Tongue (tissue), 2 donors: Measurements from ENCODE around the gene STON2. TPM values are rescaled to one million over a fixed set of nuclear protein-coding genes. Genes with fewer than 3 reads are reported as not detected.
A peak's percentile ranks its signal among the peaks of the same experiment; 100 is the strongest.
"Not testable (repeated sequence)": the region's sequence is repeated elsewhere in the genome, so short reads cannot be mapped to it uniquely, and the experiment has no call there.

Experiments
- DNase-seq: peaks from one replicate; pipeline ENCODE4 v3.0.0-alpha.2; 2015
- total RNA-seq: library from RNA; depleted of rRNA; stranded (reverse); fragments of >200 nt; gene quantifications from one replicate; pipeline ENCODE4 v1.2.3, GENCODE V29; 2014

The STON2 gene
- total RNA-seq, 1 donor from 2014 or later = 91.2 TPM

DNA sequence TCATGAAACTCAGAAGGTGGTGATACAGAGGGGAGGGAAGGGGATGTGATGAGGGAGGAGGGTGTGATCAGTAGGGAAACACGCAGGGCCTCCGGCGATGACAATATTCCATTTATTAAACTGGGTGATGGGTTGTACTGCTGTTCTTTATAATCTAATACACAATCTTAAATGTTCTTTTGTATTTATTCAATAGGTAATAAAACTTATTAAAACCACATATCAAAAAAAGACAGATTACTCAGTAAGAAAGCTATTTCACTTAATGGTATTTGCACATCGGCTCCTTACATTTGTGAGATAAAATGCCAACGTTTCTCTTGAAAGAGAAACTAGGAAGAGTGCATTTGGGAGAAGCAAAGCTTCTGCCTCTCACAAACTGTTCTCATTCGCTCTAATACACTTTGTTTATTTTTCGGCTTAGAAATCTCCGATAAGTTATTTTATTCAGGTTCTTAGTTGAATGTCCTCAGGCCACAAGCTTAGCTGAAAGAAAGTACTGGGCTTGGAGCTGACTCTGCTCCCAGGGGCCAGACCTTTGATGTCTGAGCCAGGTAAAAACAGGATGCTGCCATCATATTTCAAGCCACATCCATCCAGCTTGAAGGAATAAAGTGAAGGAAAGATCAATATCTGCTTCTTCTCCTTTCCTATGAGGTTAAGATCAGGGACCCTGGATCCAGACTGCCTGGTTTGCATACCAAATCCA lies 17.5 kb downstream of the STON2 start:
- no peak for DNase-seq

DNA sequence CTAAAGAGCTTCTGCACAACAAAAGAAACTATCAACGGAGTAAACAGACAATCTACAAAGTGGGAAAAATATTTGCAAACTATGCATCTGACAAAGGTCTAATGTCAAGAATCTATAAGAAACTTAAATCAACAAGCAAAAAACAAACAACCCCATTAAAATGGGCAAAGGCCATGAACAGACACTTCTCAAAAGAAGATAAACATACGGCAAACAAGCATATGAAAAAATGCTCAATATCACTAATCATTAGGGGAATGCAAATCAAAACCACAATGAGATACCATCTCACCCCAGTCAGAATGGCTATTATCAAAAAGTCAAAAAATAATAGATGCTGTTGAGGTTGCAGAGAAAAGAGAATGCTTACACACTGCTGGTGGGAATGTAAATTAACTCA lies 20.1 kb downstream of the STON2 start:
- not testable (repeated sequence) for DNase-seq

DNA sequence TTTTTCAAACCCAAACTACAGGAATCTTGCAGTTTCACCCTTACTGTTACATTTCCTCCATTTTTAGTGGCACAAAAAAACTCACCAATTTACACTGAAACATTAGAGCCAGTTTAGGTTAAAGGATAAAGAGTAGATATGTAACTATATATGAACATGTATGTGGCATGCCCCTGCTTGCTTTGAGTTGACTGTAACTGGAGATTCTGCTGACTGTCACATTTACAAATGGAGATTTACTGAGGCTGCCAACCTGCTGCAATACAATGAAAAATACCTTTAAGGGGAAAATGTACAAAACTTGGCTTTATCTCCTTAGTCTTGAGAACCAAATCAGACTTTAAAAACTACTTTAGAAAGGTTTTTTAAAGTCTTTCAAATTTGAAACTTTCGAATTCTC lies 28.3 kb downstream of the STON2 start:
- DNase-seq = peak; percentile 35

DNA sequence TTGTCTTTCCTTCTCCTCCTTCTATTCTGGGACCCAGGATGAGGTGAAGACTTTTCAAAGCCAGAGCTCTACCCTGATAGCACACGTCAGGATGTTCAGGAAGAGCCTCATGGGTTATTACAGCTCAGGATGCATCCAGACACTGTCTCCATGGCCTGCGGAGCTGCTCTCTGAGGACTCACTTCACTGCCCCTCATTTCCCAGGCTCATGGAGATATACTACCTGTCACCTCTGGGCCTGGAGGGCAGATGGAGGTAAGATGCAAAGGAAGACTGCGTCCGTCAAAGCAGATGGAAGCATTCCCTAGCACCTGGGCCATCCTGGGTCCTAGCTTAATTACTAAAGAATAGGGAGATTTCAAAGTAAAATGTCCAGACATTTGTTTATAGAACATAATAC lies 32.6 kb downstream of the STON2 start:
- no peak for DNase-seq

DNA sequence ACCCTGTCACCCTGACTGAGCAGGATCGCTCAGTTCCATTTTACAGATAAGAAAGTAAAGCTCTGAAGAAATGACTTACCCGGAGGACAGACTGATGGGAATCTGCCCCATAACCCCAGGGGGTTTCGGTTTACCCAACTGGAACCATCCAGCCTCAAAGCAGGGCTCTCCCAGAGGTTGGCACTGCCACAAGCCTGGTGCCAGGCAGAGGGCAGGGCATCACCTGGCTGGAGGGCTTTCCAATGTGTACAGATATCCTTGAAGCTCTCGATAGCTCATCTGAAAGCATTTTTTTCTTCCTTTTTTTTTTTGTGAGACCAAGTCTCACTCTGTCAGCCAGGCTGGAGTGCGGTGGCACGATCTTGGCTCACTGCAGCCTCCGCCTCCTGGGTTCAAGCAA lies 33.2 kb downstream of the STON2 start:
- no peak for DNase-seq

DNA sequence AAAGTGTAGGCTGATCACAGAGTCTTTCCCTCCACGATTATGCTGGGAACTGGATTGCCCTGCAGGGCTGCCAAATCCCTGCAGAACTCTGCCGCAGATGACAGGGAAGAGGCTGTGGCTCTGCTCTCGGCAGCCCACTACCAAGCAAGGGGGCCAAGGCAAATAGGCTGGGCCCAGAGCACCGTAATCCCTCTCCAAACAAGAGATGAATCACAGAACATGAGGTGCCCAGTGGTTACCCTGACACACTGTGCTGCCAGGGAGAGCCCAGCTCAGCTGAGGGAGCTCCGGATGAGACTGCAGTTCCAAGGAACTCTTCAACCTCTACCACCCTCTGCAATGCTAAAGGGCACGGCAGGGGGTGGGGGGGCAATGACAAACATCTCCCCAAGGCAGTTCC lies 33.9 kb downstream of the STON2 start:
- no peak for DNase-seq

DNA sequence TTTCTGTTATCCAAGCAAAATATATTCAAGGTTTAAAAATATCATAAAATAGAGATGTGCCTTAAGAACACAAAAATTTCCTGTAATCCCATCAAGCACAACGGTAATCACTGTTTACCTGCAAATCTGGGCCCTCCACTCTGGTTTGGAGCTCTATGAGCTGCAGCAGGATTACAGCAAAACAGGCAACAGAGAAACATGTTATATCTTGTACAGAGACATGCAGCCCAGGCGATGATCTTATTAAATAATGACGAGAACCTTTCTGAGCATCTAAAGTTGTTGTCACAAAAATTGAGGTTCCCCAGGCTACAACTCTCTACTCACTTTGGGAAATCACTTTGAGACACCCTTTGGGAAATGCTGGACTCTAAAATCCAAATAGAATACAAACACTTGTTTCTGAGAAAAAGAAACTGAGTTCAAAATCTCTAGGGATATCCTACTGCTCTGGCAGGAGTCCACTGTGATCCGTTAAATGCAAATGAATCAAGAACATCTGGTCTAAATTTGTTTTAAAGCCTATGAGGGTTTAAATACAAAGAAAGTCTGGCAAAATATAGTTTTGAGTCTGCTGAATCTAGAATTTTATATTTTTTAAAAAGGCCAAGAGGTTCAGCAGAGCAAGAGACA lies 36.3 kb downstream of the STON2 start:
- DNase-seq = peak; percentile 76

DNA sequence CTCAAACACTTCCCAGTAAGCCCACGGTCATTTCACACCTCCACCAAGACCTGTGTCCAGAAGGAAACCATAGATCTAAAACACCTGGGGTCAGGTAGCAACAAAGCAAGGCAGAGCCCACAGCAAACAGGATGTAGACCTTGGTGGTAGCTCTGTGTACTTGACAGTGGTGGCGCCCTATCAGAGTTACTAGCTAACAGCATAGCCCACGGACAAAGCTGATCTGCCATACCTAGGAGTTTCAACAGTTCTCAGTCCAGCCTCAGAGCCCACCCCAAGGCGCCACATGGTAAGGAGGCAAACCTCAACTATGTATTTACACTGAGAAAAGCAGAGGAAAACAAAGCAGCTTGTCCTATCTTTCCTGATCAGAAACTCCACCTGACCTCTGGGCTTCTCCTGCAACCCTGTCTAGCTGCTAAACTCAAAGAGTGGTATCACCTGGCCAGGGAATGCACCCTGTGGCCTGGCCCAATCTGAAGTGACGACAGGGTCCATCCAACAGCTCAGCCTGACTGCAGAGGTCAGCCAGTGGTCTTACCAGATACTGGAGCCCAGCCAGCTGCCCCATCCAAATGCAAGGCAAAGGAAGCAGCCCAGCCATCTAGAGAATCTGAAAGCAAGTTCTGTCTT lies 46.3 kb downstream of the STON2 start:
- DNase-seq = no peak

DNA sequence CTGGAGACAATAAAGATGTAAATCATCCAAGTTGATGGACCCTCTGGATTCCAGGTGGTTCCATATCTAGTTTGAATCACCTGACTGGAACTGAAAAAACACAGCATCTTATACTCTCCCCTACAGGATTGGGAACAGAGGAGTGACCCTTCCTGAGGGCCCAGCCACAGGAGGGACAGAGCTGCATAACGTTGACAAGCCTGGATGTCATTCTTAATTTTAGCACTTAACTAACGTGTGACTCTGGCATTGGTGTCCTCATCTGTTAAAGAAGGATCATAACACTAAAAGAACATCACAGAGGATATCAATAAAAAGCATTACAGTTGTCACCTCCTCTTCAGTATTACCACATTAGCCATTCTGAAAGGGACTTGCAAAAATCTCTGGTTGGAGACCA lies 47.7 kb downstream of the STON2 start:
- DNase-seq = no peak

DNA sequence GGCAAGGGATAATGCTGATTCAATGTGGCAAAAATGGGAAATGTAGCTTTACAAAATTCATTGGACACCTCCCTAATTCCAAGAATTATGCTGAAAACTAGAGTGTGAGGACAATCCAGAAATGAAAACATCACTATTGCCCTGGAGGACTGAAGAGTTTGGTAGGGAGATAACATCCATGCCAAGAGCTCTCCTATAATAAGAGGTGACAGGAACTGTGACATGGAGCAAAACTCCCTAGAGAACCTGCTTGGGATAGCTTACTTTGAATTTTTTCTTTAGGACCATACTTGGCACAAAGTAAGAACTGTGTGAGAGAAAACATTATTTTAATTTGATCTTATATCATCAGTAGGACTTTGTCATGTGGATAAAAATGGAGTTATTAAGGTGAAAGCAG lies 48.9 kb downstream of the STON2 start:
- DNase-seq = no peak

DNA sequence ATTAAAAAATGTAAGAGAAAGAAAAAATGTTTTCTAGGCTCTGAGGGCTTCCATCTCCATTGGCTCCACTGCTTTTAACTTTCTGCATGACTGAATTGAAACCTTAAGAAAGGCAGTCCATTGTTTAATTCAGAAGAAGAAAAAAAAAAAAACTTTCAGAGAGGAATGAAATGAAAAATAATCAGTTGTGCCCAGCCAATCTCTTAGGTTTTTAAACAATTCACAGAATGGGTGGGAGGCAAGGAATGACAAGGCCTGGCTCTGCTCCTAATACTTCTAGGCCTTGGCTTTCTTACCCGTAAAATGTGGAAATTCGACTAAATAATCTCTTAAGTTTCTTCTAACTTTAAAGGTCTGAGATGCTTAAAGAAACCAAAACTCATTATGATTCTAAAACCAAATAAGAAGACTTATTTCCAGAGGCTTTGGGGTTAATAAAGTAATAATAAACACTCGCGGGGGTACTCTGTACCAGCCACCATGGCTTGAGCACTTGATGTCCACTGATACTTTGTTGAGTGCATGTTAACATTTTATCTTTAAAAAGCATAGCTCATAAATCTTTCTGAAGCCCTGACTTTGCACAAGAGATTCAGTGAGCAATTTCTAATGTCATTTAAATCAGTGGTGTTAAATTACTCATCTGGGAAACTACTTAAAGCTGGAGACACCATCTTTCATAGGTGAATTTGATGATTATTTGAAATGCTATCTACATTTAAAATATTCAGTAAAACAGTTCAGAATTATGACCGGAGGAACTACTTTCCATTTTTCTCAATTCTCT lies 49.6 kb downstream of the STON2 start:
- DNase-seq = no peak

DNA sequence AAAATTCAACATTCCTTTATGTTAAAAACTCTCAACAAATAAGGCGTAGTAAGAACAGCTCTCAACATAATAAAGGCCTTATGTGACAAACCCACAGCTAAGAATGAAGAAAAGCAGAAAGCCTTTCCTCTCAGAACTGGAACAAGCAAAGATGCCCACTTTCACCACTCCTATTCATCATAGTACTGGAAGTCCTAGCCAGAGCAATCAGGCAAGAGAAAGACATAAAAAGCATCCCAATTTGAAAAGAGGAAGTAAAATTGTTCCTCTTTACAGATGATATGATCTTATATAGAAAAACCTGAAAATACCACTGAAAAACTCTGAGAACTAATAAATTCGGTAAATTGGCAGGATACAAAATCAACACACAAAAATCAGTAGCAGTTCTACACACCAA lies 52.1 kb downstream of the STON2 start:
- no peak for DNase-seq

DNA sequence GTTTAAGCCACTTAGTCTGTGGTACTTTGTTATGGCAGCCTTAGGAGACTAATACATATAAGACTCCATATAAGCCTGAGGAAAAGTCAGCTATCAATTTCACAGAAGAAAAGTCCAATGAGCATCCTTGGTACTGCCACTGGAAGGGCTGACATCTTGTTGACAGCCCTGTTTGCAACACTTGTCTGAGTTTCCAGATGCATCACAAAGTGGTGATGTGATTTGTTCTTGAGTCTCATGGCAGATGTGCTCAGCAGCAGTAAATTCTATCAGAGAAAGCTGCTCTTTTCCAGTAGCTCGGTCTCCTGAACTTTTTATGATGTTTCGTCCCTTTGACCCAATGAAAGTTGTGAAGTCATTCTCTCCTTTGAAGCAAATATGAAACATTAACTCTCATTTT lies 54.3 kb downstream of the STON2 start:
- DNase-seq = no peak

DNA sequence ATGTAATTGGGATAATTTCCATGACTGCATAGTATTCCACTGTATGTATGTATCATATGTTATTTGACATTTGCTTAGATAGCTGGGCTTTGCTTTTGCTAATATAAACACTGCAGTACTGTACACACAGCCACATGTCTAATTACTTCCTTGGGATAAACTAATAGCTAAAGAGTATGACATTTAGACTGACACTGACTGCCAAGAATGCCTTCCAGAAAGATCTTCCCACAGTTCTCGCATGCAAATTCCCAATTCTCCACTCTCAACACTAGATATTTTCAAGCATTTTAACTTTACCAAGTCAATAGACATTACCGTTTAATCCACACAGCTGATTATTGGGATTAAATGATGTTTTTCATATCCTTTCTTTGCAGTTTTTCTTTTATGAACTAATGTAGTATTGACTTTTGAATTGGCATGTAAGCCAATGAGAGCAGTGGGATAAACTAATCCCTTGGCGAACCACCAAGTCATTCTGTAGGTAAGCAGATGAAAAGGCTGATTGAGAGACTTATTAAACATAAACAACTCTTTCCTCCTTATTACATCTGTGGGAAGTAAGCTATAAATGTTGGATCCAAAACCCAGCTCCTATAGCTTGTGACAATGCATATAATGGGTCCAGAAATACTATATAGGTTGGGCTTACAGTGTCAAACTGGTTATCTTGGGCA lies 55.5 kb downstream of the STON2 start:
- peak; percentile 61 for DNase-seq

DNA sequence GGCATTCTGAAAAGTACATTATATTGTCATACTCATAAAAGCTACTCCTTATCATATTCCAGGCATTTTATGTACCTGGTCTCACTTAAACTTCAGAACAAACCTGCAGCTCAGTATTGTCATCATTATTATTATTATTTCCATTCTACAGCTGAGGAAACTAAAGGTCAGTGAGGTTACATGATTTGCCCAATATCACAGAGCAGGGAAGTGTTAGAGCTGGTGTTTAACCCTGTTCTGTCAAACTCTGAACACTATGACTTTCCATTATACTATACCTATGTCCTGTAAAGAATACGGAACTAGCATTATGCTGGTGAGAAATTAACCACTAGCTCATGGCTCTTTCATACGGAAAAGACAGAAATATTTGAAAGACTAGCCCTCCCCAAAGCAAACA lies 56.4 kb downstream of the STON2 start:
- no peak for DNase-seq

DNA sequence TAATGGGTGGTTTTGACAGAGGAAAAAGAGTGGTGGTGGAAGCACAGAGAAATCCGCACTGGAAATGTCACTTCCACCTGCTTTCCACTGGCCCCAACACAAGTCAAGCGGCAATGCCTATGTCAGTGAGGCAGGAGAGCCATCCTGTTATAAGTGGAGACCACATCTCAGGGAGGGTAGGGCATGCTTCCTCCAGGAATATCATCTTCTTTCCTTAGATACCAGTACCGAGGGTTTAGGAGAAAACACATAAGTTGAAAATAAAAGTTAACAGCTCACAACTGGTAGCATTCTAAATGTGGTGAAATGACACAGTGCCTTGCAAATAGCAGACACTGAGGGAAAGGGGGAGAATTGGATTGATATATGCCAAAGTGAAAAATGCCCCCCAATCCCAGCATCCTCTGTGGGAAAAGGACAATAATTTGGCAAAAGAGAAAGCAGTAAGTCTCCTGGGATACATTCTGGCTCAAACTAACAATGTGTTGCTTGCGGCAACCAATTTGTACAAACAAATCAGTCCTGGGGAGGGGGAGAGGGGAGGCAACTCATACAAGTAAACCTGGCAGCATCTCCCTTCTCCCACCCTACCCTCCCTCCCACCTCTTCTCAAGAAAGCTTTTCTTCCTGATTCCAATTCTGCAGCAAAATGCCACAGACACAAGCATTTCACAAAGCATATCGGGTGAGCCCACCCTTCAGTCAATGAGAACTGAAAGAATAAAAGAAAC lies 57.1 kb downstream of the STON2 start:
- peak; percentile 61 for DNase-seq

DNA sequence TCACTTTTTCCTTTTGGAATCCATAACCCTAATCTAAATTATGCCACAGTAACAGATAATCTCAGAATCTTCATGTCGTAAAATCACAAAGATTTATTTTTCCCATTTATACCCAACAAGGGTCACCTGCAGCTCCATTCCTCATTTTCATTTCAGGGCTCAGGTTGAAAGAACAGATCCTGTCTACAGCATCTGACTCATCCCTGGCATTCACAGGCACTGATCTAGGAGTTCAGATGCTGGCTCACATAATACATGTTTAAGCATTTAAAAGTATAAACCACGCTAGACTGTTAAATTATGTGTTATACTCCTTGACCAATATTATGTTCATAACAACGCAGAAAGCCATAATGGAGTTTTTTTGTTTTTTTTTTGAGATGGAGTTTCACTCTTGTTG lies 58.3 kb downstream of the STON2 start:
- no peak for DNase-seq

DNA sequence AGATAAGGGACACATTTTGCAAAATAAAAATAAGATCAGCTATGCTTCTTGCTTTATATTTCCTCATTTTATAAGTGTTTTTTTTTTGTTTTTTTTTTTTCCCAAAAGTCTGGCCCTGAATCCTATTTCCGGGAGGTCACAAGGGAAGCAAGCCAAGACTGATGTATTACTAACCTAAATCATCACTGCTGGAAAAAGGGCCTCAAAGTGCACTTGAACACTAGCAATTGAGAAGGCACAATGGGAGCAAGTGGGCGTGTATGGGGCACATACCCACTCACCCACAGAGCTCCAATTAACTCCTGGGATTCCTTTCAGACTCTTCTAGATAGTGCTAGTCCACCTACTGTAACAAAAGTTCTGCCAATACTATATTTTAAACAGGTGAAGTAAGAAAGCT lies 58.8 kb downstream of the STON2 start:
- no peak for DNase-seq

DNA sequence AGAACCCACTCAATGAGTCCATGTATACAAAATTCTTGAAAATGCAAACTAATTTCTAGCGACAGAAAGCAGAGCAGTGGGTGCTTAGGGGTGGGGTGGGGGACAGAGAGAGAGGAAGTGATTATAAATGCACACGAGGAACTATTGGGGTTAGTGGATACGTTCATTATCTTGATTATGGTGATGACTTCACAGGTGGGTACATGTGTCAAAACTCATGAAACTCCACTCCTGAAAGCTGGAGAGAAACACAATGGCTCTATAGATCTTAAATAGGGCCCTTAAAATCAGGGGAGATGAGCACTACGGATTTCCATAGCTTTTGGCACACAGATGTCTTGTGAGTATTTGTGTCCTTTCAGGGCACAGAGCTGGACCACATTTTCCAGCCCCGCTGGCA lies 59.9 kb downstream of the STON2 start:
- no peak for DNase-seq

DNA sequence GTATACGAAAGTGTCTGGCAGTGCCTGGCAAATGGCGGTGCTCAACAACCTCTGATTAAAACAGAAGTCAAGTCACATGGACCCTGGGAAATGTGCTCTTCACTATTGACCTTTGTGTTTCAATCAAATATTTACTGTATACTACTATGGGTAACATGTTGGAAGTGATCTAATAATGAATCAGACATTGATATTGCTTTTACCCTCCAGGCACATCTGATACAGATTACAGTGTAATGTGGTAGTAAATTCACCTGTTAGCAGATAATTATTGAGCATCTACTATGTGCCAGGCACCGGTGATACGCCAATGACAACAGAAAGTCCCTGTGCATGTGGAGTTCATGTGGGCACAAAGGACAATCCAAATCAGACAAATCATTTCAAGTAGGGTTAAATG lies 63.1 kb downstream of the STON2 start:
- DNase-seq = no peak

DNA sequence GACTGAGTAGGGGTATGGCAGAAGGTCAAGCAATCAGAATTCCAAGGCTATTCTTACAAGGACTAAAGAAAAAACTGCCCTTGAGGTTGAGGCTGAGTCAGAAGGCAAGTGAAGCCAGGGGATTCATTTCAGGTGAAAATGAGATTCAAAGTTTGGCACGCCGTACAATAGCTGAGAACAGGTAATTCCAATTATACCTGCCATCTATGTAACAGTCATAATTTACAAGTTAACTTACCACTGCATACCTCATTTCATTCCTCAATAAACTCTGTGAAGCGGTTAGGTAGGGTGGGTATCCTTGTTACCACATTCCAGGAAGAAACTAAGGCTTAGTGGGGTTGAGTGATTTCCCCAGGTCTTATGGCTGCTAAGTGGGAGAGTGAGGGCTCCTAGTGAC lies 64.1 kb downstream of the STON2 start:
- DNase-seq = no peak

DNA sequence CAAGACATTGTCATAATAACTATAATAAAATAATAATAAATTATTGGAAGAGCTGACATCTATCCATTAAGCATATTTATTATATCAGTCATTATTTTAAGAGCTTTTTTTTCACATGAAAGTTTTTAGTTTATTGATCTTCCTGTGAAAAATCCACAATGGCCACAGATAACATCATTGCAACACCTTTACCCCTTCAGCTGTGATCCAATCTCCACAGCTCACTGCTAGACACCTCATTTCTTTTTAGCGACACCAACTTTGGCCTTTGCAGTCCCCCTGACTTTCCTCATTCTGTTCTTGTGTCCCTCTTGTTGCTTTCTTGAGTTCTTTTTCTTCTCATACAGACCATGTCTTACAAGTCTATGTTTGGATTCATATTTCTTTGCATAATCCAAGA lies 67.4 kb downstream of the STON2 start:
- no peak for DNase-seq
